Activated CD8-positive, alpha-beta memory T cell treated with anti-CD3 and anti-CD28 coated beads for 36 hours (primary cell): ENCODE measurements around the gene HDAC4. TPM values are rescaled to one million over a fixed set of nuclear protein-coding genes. Genes with fewer than 3 reads are reported as not detected.

Experiments
- CTCF ChIA-PET: fragments of 350-600 bp; sonication (Branson Sonifier 250); formaldehyde crosslinking; loops from one replicate; lab custom pipeline; 2021; ENCODE audit warnings: antibody characterized with exemption; lab: Charles Lee
- POLR2A ChIA-PET: fragments of 350-600 bp; sonication (Branson Sonifier 250); formaldehyde crosslinking; loops from one replicate; lab custom pipeline; 2021; ENCODE audit warnings: antibody characterized with exemption; lab: Charles Lee
- total RNA-seq, 2 experiments: library from RNA; stranded (reverse); gene quantifications; one replicate each; pipeline ENCODE4 v1.2.3, GENCODE V29; 2021

HDAC4 gene
- total RNA-seq, 2 experiments from 2014 or later: 19.7 to 23.5 TPM

DNA sequence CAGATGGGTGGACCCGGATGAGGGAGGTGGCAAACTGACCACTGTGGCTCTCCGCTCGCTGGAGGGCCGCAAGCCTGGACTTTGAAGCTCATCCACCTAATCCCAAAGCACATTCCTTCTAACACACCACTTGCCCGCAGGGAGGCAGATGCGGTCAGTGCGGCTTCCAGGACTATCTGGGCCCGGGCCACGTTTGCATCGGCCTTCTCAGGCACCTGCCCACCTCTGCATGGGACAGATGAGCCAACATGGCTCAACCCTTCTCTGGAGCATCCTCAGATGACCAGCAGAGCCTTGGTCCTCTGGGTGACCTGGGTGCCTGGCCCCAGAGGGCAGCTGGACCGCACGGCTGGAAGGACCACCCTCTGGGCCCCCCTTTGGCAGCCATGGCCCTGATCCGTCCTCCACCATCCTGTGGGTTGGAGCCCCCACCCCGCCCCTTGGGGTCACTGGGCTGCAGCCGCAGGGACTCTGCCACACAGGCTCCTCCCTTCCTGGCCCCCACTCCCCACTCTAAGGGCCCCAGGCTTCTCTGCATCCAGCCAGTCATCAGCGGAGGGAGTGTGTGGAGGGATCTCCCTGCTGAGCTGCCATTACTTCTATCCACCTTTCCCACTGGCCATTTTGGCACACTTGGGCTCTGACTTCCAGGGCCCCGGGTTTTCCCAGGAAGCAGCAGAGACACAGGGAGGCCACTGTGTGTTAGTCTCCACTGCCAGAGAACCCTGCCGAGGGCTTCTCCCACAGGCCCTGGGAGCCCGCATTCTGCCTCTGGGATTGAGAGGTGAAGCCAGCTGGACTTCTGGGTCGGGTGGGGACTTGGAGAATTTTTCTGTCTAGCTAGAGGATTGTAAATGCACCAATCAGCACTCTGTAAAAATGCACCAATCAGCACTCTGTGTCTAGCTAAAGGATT, 12.3 kb downstream of the HDAC4 start:
- ChIA-PET POLR2A (no interaction called here), CTCF (no interaction called here)

DNA sequence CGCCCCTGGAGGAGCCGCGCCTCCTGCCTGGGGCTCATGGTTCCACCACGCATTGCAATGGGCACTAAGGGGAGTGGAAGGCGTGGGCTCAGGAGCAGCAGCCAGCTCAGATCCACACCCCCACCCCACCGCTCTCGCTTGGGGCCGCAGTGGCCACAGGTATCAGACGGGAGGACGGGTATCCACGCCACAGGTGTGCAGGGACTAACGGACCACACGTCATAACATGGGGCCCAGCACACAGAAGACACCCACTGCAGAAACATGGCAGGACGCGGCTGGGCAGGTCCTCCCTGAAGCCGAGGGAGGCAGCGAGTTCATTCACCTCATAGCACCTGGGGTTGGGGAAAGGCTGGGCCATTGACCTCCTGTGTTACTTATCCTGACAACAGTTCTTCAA, 13.0 kb downstream of the HDAC4 start:
- CTCF ChIA-PET: interaction anchor here (0.8 kb wide), 1 partner anchor 243 kb away, joined by 3 read pairs; no protein-coding TSS in a partner anchor
- POLR2A ChIA-PET: no interaction called here

DNA sequence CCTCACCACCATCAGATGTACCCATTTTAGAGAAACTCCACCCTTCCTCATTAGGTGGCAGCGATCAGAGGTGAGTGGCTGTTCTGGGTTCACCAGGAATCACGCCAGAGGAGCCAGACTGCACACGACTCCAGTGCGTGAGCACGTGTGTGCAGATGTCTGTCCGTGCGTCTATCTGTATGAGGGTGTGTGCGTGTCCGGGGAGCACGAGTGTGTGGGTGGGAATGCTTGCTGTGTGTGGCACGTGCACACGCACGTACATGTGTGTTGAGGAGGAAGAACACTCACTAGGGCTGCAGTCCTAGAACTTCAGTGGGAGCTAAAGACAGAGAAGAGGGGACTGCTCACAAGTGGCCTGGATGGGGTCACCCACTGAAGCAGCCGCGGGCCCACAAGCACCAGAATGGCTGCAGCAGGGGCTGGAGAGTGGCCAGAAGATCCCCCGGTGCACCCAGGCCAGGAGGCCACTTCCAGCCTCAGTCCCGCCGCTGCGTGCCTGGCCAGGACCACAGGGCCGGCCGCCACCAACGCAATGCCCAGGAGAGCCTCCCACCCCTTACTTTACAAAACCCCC, 13.9 kb downstream of the HDAC4 start:
- CTCF ChIA-PET: interaction anchor here (0.8 kb wide), 1 partner anchor 243 kb away, joined by 3 read pairs; no protein-coding TSS in a partner anchor
- POLR2A ChIA-PET: no interaction called here

DNA sequence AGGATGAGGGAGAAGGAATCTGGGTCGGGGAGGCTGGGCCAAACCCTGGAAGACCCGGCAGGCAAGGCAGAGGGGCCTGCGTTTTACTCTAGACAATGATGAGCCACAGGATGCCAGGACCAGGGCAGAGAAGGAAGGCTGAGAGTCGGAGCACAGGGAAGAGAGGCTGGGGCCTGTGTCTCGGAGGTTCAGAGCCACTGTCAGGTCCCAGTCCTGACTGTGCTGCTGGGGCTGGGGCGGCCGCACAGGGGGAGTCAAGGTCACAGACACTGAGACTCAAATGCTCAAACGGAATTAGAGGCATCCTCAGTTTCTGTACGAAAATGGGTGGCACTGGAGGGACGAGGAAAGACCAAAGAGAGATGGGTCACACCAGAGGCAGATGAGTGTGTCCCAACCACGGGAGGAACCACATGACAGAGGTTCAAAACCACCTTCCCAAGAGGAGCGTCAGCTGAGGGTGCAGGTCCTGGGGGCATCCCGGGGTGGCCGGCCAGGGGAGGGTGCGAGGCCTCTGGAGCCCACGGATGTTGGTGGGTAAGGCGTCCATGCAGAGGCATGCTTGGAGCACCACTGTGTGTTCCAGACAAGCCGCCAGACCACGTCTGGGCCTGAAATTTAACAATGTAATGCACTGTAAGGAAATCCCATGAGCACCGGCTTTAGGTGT, 14.7 kb downstream of the HDAC4 start:
- ChIA-PET CTCF (no interaction called here), POLR2A (no interaction called here)

DNA sequence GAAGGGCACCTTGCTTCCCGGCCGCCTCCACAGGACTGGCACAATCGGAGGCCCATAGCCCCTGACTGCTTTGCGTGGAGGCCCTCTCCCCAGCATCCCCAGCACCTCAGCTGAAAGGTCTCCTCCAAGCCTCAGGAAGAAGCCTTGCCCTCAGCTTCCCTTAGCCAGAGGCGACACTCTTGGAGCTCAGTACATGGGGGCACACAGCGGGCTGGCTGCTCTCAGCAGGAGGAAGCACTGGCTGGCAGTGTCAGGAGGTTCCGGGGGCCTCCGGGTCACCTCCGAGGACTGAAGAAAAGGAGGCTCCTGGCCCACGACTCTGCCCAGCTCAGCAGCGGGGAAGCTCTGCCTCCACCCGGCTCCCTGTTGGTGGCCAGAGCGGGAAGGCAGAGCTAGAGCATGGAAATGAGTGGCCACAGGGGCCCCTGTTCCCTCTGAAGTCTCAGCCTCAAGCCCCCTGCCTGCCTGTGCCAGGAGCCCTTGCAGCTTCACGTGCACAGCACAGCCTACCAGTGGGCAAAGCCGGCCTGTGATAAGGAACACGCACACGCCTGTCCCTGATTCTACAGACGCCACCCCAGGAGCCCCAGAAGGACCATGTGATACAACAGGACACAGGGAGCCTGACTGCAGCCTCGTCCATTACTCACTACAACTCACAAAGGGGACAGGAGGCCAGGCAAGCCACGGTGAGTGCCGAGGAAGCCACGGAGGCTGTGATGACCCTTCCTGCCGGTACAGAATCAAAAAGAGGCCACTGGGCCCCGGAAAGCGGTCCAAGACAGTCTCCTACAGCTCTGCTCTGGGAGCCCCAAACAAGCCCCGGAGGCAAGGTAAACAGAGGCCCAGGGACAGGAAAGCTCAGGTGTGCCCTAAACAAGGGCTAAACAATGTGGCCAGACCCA, 15.5 kb downstream of the HDAC4 start:
- ChIA-PET POLR2A (no interaction called here), CTCF (no interaction called here)

DNA sequence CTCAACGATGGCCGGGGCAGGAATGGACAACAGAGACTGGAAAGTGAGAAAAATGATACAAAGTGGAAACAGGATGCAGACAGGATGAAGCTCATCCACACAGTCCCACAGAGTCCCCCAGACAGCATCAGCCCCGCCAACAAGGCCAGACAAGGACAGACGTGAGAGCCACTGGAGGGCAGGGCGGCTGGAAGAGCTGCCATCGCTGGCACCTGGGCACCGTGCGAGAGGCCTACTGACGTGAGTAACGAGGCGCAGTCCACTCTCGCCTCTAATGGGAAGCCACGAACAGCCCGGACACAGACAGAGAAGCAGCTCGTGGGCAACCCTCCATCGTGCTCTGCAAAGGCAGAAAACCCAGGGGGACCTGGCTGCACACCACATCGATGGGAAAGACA, 17.1 kb downstream of the HDAC4 start:
- CTCF ChIA-PET: interaction anchor here (0.8 kb wide), 1 partner anchor 241 kb away, joined by 3 read pairs; no protein-coding TSS in a partner anchor

DNA sequence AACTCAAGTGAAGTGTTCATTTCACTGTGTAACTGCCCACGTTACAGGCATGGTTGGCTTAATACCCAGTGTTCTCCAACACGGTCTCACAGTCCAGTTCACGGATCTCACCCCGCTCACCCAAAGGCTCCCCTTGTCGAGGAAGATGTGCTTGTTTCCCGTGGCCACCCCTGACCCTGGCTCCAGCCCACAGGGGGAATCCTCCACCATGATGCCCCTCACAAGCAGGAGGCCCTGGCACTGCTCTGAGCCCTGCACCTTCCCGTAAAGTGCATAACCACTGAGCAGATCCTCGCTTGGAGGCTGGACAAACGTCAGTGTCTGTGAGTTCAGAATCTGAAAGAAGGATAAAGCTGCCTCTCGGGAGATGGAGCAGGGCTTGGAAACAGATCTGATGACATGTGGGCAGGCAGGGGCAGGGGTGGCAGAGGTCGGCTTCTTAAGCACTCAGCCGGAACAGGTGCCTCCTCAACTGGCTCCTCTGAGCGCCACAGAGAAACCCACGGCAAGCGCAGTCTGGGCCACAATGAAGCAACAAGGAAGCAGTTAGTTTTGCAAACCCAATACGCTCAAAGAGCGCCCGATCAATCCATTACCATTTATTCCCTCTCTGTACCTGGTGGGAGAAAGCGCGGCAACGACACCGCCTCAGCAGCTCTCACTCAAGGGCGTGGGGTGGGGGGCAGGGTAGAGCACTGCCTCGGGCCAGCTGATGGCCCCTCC, 17.6 kb downstream of the HDAC4 start:
- CTCF ChIA-PET: interaction anchor here (0.6 kb wide), 1 partner anchor 312 kb away, joined by 4 read pairs; no protein-coding TSS in a partner anchor
- POLR2A ChIA-PET: no interaction called here

More for the DNA sequence above, 17.1 kb downstream of the HDAC4 start:
- POLR2A ChIA-PET: no interaction called here

DNA sequence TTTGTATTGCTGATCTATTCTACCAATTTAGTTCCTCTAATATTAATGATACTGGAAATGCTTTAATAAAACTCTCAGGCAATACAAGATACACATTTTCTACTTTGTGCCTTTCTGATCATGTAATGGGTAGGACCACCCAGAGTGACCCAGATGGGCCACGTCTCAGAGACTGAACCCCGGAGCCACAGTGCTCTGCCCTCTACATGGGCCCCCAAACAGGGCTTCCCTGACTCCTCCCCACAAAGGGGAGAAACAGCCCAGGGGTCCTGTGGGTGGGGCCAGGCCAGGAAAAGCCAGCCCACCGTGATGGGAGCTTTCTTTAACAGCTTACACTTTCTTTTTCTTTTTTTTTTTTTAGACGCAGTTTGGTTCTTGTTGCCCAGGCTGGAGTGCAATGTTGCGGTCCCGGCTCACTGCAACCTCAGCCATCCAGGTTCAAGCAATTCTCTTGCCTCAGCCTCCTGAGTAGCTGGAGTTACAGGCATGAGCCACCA, 18.4 kb downstream of the HDAC4 start:
- POLR2A ChIA-PET: no interaction called here
- CTCF ChIA-PET: no interaction called here

DNA sequence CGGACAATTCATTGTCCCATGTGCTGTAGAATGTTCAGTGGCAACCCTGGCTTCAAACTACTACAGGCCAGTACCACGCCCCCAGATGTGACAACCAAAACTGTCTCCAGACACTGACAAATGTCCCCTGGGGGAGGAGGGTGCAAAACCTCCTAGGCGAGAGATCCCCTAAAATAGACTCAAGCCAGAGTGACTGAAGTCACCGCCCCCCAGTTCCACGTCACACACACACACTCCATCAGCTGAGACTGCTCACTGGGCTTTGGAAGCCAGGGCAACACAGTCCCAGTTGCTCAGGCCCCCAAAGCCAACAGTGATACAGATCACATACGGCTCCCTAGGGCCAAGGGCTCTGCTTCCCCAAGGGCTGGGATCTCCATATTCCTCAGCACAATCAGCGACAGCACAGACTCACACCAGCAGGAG, 19.1 kb downstream of the HDAC4 start:
- POLR2A ChIA-PET: interaction anchor here (1.8 kb wide), 1 partner anchor 19 kb away, joined by 9 read pairs; the partner anchor contains the start of gene HDAC4

DNA sequence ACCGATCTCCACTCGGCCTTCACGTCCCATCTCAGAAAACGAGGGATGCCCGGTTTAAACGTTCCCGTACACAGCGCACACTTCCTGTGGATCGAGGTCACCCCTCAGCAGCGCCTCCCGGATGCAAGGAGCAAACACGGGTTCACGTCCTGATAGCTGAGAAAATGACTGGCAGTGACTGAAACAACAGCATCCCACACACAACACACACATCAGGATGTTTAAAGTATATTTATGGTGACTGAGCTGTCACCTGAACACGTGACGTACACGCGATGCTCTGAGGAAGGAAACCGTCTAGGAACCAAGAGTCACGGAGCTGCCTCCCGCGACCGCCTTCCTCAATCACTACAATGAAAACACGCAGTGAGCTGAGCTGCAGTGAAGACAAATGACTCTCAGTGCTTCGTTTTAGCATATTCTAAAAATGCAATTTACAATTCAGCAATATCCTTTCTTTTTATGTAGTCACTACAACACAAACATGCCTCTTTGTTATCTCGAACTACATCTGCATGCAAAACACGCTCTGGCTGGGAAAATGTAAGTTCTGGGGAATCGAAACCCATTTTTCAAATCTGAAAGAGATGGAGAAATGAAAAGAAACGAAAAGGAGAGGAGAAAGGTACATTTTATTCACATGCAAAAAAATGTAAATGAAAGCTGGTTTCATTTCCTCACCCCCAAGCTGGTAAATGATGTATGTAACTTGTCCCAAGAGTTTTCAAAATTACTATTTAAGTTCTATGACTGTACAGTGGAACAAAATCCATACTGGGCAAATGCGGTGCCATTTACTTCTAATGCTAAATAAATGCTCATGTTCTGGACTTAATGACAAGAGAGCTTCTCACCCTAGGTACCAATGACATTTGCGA, 19.8 kb downstream of the HDAC4 start:
- CTCF ChIA-PET: interaction anchor here (0.8 to 2.0 kb wide), 5 partner anchors 12 to 114 kb away, joined by 3 to 7 read pairs (median 4); no protein-coding TSS in a partner anchor
- POLR2A ChIA-PET: interaction anchor here (1.0 to 1.8 kb wide), 3 partner anchors 18 to 107 kb away, joined by 3 to 9 read pairs (median 3); partner anchors contain the start of gene HDAC4

More for the DNA sequence above, 19.1 kb downstream of the HDAC4 start:
- CTCF ChIA-PET: interaction anchor here (0.8 to 2.0 kb wide), 3 partner anchors 16 to 114 kb away, joined by 3 to 7 read pairs (median 4); no protein-coding TSS in a partner anchor

DNA sequence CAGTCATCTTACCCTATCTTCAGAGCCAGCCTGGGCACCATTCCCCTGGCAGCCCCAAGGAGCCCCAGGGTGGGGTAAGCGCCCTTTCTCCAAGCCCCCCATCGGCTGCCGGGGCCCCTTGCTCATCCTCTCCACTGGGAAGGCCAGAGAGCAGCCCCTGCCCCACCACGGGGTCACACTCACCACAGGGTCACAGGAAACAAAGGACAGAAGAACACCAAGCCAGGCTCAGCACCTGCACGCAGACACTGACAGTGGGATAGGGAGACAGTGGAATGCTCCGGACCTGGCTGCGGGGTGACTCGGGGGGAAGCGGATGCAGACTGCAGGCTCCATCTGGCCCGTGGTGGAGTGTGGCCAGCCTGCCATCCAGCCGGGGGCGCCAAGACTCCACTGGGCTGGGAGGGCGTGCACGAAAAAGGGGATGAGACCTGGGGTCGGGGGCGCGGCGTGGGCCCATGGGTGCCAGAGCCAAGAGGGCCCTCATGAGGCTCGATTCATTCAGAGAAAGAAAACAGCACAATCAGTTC, 21.1 kb downstream of the HDAC4 start:
- CTCF ChIA-PET: interaction anchor here (1.5 kb wide), 1 partner anchor 10 kb away, joined by 4 read pairs; no protein-coding TSS in a partner anchor
- POLR2A ChIA-PET: no interaction called here

DNA sequence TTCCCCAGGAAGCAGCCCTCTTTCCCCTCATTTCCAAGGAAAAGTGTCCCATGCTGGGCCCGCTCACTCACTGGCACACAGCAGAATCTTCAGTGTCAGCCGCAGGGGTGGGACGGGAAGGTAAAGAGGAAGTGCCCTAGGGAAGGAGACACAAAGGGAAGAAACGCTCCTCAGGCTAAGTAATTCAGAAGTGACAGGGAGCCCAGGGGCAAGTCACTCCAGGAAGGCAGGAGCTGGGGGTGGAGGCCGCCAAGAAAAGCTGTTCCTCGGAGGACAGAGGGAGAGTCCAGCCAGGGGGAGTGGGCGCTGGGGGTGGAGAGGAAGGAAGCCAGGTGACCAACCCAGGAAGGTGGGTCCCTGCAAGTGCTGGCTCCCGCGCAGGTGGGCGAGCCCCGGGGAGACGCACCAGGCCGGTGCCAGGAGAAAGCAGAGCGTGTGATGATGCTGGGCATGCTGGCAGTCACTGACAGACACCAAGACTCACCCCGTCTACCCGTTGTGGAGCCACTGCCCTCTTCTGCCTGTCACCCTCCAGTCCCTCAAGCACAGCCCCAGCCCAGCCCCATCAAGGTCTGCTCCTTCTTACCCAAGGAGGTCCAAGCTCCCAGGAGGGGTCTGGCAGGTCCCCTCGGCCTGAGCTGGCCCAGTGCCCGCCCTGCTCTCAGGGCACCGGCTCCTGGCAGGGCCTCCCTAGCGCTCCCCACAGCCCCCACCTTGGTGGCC, 21.7 kb downstream of the HDAC4 start:
- POLR2A ChIA-PET: no interaction called here
- CTCF ChIA-PET: no interaction called here

DNA sequence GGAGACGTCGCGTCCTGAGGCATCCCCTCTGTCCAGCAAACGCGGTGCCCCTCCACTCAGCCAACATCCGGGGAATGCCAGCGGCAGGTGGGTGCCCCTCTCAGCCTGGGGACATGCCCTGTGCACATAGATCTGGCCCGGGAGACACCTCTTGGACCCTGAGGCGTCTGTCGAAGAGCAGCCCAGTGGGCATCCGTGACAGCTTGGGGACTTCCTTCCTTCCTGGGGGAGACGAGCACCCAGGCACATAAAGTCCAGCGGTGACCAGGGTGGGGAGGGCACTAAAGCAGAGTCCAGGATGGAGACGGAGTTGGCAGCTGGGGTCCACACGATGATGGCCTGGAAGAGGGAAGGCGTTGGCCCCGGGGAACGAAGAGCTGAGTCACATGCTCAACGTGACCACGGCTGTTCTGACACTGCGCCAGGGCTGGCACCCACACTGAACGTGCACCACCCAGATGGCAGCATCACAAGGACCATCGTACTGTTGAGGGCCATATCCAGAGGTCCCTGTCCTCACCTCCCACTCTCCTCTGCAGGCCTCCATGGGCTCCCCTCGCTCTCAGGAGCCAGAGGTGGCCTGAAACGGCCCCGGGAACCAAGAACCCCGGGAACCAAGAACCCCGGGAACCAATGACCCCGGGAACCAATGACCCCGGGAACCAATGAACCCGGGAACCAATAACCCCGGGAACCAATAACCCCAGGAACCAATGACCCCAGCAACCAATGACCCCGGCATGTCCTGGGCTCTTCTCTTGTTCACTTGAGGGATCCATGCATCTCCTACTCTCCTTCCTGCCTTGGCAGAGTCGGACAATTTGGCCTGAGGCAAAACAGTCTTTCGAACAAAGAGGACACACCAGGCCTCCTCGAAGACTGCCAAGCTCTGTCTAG, 22.6 kb downstream of the HDAC4 start:
- CTCF ChIA-PET: no interaction called here
- POLR2A ChIA-PET: no interaction called here

DNA sequence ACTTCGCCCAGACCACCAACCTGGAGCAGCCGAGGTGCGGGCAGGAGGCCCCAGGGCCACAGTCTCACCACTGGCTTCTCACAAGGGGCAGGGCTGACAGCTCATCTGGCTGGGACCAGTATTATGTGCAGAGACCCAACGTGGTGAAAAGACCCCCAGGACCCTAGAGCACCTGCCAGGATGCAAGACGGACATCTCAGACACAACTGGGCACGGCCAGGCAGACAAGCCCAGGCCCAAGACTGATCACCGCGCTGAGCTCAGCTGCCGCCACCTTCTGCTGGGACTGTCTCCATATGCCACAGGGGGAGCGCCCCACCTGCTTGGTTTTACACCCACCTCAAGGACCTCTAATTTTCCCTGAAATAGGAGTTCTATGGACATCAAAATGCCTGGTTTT, 23.2 kb downstream of the HDAC4 start:
- ChIA-PET POLR2A (no interaction called here), CTCF (no interaction called here)

DNA sequence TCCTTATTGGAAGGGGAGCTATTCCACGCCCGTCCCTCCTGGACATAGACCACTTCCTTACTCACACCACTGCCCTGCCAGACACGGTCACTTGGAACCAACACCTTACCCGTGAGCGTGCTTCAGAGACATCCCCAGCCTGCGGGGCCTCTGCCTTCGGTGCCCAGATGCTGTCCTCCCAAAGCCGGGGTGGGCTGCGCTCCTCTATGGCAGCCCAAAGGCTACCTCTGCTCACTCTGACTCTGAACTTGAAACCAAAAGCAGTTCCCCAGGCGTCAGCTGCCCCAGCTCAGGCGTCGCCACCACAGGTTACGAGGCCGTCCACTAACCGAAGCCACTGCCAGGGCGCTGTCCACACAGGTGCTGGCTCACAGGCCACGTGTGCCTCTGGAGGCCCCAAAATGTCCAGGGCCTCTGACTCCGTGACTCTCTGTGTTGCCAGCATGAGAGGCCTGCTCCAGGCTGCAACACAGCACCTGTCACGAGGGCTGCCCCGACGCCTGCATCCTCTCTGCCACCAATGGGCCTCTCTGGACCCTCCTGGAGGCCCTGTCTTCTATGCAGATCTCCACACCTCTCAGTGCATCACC, 23.8 kb downstream of the HDAC4 start:
- ChIA-PET POLR2A (no interaction called here), CTCF (no interaction called here)
